AG09319 (cell line): ENCODE data around the gene BPGM.

Experiments
- DNase-seq: peaks from one replicate; pipeline ENCODE4 v3.0.0-alpha.2; 2010; ENCODE audit warnings: low read depth; ENCODE audit errors: extremely low read depth
- TF ChIP-seq, protein P1 (sequence below): IDR thresholded peaks from 2 replicates; pipeline ENCODE4 v1.5.1; 2011; ENCODE audit warnings: low read depth, mild to moderate bottlenecking, inconsistent platforms, low read length, moderate library complexity

BPGM gene

DNA sequence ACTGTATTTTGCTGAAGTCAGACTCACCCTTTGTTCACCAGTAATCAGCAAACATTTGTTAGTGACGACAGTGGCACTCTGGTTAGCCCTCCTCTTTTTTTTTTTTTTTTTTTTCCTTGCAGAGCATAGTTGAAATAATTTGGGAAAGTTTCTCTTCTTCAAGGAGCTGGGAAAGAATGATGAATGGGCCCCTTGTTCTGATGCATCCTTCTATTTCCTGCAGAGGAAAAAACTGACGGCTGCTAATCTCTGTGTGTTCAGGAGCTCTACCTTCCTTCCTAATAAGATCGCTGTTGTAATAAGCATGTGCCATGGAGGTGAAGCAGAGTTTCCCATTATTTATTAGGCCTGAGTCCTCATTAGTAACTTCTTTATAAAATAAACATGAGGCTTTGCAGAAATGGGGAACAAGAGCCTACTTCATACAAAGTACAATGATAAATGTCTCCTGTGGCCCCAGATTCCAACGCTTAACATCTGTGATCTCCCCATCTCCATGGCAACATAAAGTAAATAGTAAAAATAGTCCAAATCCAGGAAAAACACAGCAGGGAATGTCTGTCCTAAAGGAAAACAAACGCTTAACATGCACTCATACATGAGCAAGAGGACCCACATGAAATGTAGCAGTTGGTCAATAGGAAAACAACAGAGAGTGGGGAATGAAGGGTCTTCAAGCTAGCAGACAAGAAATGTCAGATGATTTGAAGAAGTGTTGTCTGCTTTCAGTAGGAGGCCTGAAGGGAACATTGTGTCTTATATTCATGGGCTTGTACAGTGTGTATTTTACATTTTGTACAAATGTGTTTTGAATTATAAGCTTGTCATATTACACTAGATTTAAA, 73.7 kb downstream of the BPGM start:
- no peak for DNase-seq

DNA sequence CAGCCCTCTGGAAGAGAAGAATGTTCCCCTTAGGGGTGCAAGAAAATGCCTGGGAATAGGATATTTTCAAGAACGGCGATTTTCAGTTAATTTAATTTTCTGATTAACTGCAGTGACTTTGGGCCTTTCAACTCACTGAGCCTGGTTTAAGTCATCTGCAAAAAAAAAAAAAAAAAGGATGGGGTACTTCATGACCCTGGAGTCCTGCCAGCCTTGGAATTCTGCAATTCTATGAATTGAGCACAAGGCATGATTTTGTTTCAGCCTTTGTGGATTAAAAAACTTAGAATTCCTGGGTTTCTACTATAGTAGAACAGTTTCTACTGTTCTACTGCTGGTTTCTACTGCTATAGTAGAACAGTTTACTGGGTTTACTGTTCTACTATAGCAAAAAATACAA, 74.5 kb downstream of the BPGM start:
- TF ChIP-seq, protein P1, sequence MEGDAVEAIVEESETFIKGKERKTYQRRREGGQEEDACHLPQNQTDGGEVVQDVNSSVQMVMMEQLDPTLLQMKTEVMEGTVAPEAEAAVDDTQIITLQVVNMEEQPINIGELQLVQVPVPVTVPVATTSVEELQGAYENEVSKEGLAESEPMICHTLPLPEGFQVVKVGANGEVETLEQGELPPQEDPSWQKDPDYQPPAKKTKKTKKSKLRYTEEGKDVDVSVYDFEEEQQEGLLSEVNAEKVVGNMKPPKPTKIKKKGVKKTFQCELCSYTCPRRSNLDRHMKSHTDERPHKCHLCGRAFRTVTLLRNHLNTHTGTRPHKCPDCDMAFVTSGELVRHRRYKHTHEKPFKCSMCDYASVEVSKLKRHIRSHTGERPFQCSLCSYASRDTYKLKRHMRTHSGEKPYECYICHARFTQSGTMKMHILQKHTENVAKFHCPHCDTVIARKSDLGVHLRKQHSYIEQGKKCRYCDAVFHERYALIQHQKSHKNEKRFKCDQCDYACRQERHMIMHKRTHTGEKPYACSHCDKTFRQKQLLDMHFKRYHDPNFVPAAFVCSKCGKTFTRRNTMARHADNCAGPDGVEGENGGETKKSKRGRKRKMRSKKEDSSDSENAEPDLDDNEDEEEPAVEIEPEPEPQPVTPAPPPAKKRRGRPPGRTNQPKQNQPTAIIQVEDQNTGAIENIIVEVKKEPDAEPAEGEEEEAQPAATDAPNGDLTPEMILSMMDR, result no peak
- DNase-seq, result no peak

More for the DNA sequence above, 73.7 kb downstream of the BPGM start:
- TF ChIP-seq, protein P1, result no peak

DNA sequence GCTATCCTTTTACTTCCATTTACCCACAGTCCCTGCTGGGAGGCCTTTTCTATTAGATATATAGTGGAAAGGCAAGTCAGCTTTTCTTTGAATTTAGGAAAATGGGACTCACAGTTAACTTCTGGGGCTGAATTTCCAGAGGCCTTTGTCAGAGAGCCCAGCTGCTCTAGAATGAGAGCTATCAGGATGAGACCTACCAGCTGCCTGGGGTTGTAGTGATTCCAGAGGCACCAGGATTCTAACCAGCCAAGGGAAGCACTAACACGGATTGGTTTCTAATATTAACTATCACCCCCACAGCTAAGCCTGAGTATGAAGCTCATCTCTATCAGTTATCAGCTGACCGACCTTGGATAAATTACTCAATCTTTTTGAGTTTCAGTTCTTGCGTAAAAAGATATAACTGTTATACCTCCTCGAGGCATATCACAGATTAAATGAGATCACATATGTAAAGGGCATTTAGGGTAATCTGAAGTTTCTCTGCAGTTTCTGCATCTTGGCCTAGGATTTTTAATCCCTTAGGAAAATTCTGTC, 76.2 kb downstream of the BPGM start:
- no peak for DNase-seq
- TF ChIP-seq, protein P1, result no peak

DNA sequence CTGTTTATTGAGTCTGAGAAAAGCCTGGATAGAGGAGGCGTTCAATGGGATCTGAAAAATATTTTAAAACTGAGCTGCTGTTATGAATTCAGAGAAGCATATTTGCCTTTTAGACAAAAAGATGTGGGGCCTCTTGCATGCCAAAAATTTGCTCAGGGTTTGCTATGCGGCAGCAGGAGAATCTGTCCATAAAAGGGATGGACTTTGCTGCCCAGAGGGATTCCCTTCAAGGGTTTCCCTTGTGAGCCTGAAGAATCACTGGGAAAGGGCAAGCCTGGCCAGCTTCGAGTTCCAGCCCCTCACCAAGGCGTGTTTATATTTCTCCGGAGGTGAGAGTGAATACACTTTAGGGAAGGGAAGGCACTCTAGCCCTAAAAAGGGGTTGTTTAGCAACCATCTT, 77.2 kb downstream of the BPGM start:
- TF ChIP-seq, protein P1, result no peak
- no peak for DNase-seq

DNA sequence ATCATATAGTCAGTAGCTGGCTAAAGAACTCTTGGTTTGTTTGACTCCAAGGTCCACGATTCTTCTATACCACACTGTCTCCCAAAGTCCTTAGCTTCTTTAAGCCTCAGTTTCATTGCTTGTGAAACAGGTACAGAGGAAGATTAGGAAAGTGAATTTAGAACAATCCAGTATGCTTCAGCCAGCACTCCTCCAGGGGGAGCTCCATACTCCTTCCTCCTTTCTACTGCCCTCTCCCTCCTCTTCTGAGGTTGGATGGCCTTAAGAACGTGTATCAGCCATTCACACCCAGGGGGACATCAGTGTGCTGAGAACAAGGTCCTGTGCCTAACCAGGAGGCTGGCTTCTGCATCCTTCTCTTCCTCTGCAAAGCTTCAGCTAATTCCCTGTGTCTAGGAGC, 78.0 kb downstream of the BPGM start:
- TF ChIP-seq, protein P1, result peak; percentile 46
- DNase-seq, result no peak

DNA sequence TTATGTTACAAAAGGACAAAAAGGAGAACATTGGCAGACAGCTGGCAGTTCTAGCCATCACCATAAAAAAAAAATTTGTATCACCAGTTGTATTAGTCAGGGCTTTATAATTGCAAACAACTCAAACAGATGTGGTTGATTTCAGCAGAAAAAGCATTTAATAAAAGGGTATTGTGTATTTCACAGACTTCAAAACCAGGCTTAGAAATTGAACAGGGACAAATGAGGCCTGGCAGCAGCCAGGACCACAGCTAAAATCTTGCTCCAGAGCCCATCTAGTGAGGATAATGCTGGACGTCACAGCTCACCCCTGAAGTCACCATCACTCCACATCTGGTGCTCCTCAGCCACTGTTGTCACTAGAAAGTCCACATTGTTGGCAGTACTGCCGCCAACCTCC, 79.9 kb downstream of the BPGM start:
- no peak for DNase-seq
- TF ChIP-seq, protein P1, result no peak

DNA sequence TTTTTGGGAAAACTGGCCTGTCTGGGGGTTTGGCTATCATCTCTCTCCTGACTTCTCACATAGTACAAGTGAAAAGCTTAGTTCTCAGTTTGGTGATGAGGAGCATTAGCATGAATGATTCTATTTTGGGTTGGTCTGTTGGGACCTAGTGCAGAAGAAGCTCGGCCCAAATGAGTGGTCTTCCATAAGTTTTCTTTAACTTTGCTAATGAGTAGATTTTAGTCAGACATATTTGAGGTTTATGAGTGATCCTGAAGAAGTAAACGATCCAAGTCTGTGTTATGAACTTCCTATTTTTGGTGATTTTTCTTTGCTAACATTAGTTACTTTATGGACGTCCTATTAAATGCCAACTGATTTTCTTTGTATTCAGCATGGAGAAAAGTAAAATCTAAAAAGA, 81.1 kb downstream of the BPGM start:
- no peak for DNase-seq
- TF ChIP-seq, protein P1, result no peak
